Amniotic stem cell (primary cell): ENCODE data around the gene PANX2.
"Not testable (repeated sequence)": the region's sequence is repeated elsewhere in the genome, so short reads cannot be mapped to it uniquely, and the experiment has no call there.

Experiments used
- DNase-seq: peaks from one replicate; lab custom pipeline; 2025; lab: John Stamatoyannopoulos, UW

Gene PANX2

GRCh38 chr22:50170453-50171318, at the start of gene PANX2:
PANX2 (plus strand) TSS chr22:50170731; CDS start chr22:50170731, 0 bp downstream.
- no peak for DNase-seq

GRCh38 chr22:50121202-50121740, 49.3 kb upstream of the PANX2 start:
- DNase-seq = no peak

- DNase-seq = no peak
Observed at GRCh38 chr22:50123119-50123518, 47.4 kb upstream of the PANX2 start.

- DNase-seq = no peak
Observed at GRCh38 chr22:50125029-50125428, 45.5 kb upstream of the PANX2 start.

GRCh38 chr22:50129121-50129736, 41.3 kb upstream of the PANX2 start:
- no peak for DNase-seq

GRCh38 chr22:50131894-50132293, 38.6 kb upstream of the PANX2 start:
- no peak for DNase-seq

- no peak for DNase-seq
Observed at GRCh38 chr22:50134481-50134880, 36.0 kb upstream of the PANX2 start.

- DNase-seq = no peak
Observed at GRCh38 chr22:50136581-50137015, 33.9 kb upstream of the PANX2 start.

GRCh38 chr22:50137277-50137676, 33.3 kb upstream of the PANX2 start:
- not testable (repeated sequence) for DNase-seq

- DNase-seq = no peak
Observed at GRCh38 chr22:50138041-50138440, 32.5 kb upstream of the PANX2 start.

GRCh38 chr22:50138988-50139387, 31.5 kb upstream of the PANX2 start:
- no peak for DNase-seq

GRCh38 chr22:50139843-50140415, 30.6 kb upstream of the PANX2 start:
- no peak for DNase-seq

GRCh38 chr22:50140615-50141014, 29.9 kb upstream of the PANX2 start:
- no peak for DNase-seq

- no peak for DNase-seq
Observed at GRCh38 chr22:50141462-50141861, 29.1 kb upstream of the PANX2 start.

GRCh38 chr22:50141891-50142363, 28.6 kb upstream of the PANX2 start:
- DNase-seq = no peak

GRCh38 chr22:50143096-50143495, 27.4 kb upstream of the PANX2 start:
- DNase-seq = no peak

GRCh38 chr22:50144005-50144614, 26.4 kb upstream of the PANX2 start:
- no peak for DNase-seq

- DNase-seq = no peak
Observed at GRCh38 chr22:50145721-50146438, 24.7 kb upstream of the PANX2 start.

- no peak for DNase-seq
Observed at GRCh38 chr22:50146439-50147238, 23.9 kb upstream of the PANX2 start.
